AG09319 (cell line): Measurements from ENCODE around the gene HAS3.

Experiments
- DNase-seq: peaks from one replicate; pipeline ENCODE4 v3.0.0-alpha.2; 2010; ENCODE audit warnings: low read depth; ENCODE audit errors: extremely low read depth
- CTCF ChIP-seq: IDR thresholded peaks from 2 replicates; pipeline ENCODE4 v1.5.1; 2011; ENCODE audit warnings: low read depth, mild to moderate bottlenecking, inconsistent platforms, low read length, moderate library complexity

The HAS3 gene

GRCh38 chr16:69093974-69094373 lies 11.5 kb upstream of the HAS3 start:
- no peak for DNase-seq
- TF ChIP-seq CTCF = no peak

GRCh38 chr16:69094501-69094900 lies 11.0 kb upstream of the HAS3 start:
- no peak for TF ChIP-seq CTCF
- no peak for DNase-seq

- no peak for DNase-seq
- no peak for TF ChIP-seq CTCF
These were observed 10.3 kb upstream of the HAS3 start for GRCh38 chr16:69095193-69095592.

- TF ChIP-seq CTCF = no peak
- DNase-seq = no peak
These were observed 5.3 kb upstream of the HAS3 start for GRCh38 chr16:69100071-69100691.

- no peak for TF ChIP-seq CTCF
- no peak for DNase-seq
These were observed 1.2 kb downstream of the HAS3 start for GRCh38 chr16:69106491-69107315.

- TF ChIP-seq CTCF = no peak
- no peak for DNase-seq
These were observed 2.0 kb downstream of the HAS3 start for GRCh38 chr16:69107316-69107962.
